Gastrocnemius medialis (tissue), 4 donors: ENCODE measurements around the gene AP3B1. TPM values are rescaled to one million over a fixed set of nuclear protein-coding genes. Genes with fewer than 3 reads are reported as not detected.

Experiments
- ATAC-seq, 2 donors: fragments of 150-250 bp; one replicate each; pipeline ENCODE4 v1.9.1; 2016
- DNase-seq, 2 donors: peaks; one replicate each; pipeline ENCODE4 v3.0.0-alpha.2; 2019
- H3K27ac ChIP-seq, 4 donors: fragments of 200-600 bp; sonication (generic); 1 replicate in 1 of 4; 2 replicates in 3 of 4; pipeline ENCODE4 v1.5.1; 2016 to 2018; ENCODE audit warnings: mild to moderate bottlenecking in 2 of 4, moderate library complexity in 1 of 4
- H3K27me3 ChIP-seq, 3 donors: fragments of 200-600 bp; sonication (generic) in 2 of 3; 1 replicate in 1 of 3; 2 replicates in 2 of 3; pipeline versions ENCODE4 v1.5.1 to v1.6.0; 2016 to 2019; ENCODE audit warnings: mild to moderate bottlenecking in 1 of 3, moderate library complexity in 1 of 3
- H3K36me3 ChIP-seq, 2 donors: fragments of 200-600 bp; sonication (generic) in 1 of 2; one replicate each; pipeline ENCODE4 v1.5.1; 2017 to 2018
- H3K4me1 ChIP-seq, 2 donors: fragments of 200-600 bp; sonication (generic) in 1 of 2; one replicate each; pipeline ENCODE4 v1.5.1; 2016 to 2017; ENCODE audit warnings: mild to moderate bottlenecking in 2 of 2
- H3K4me3 ChIP-seq, 4 donors: fragments of 200-600 bp; sonication (generic) in 3 of 4; 1 replicate in 1 of 4; 2 replicates in 3 of 4; pipeline ENCODE4 v1.5.1; 2016 to 2019; ENCODE audit warnings: mild to moderate bottlenecking in 2 of 4
- H3K9me3 ChIP-seq, 3 donors: fragments of 200-600 bp; sonication (generic) in 2 of 3; 1 replicate in 1 of 3; 2 replicates in 2 of 3; pipeline ENCODE4 v1.5.1; 2016 to 2019
- POLR2A ChIP-seq, 2 donors: fragments of 450-650 bp; IDR thresholded peaks; one replicate each; pipeline ENCODE4 v1.6.1; 2017; ENCODE audit warnings: antibody characterized with exemption in 2 of 2, mild to moderate bottlenecking in 2 of 2, moderate library complexity in 2 of 2
- in situ Hi-C, 4 donors: fragments of 200-750 bp; cut with MboI; loops; one replicate each; pipeline versions ENCODE4 v1.15.0 to v1.8.0; 2017; ENCODE audit warnings: low sequenced_read_pairs in 4 of 4
- intact Hi-C: fragments of 100-400 bp; cut with DNase I; formaldehyde crosslinking; loops from one replicate; pipeline ENCODE4 v1.15.1; 2023; ENCODE audit warnings: low total_unique reads
- total RNA-seq, 4 donors: library from RNA; depleted of rRNA; stranded (reverse); fragments of >200 nt; gene quantifications; one replicate each; pipeline versions ENCODE4 v1.1.0 to v1.2.3, GENCODE V29; 2016
- TF ChIP-seq, protein P1 (sequence below), 5 experiments: fragments of 450-650 bp in 3 of 5; fragments of 200-600 bp in 2 of 5; sonication (generic) in 2 of 5; IDR thresholded peaks in 4 of 5; conservative IDR thresholded peaks in 1 of 5; 1 replicate in 4 of 5; 2 replicates in 1 of 5; pipeline ENCODE4 v1.5.1; 2016 to 2019; ENCODE audit warnings: antibody characterized with exemption in 5 of 5, mild to moderate bottlenecking in 3 of 5, moderate library complexity in 3 of 5

AP3B1 gene
- total RNA-seq, 4 donors from 2014 or later: 17.9 to 26.0 (median 22.6) TPM

DNA sequence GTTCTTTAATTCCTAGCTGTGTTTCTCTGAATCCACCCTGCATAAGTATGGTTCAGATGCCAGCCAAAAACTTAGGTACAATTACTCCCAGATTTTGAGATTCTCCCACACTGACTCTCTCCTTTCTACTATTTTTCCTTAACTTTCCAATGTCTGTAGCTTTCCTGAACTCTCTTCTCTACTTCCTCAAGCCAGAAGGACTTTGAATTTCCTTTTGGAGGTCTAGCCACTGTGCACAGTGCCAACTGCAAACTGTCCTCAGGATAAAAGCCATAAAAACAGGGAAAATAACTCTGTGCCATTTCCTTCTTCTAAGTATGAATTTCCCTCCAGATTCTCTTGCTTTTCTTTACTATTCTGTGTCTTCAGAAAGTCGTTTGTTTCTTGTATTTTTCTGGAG is 157.2 kb downstream of the AP3B1 start:
- Histone ChIP-seq H3K4me3 (no peak overlapping the region), H3K27ac (no peak overlapping the region), H3K4me1 (no peaks in the 10 kb centered on the region), H3K36me3 (no peaks in the 10 kb centered on the region), H3K27me3 (no peaks in the 10 kb centered on the region), H3K9me3 (no peaks in the 10 kb centered on the region)
- ATAC-seq (no peak), DNase-seq (no peak)
- in situ Hi-C loops (no loop called here), intact Hi-C loops (no loop called here)
- no peak for TF ChIP-seq POLR2A (IDR thresholded peaks at IDR 0.05)
- TF ChIP-seq, protein P1, sequence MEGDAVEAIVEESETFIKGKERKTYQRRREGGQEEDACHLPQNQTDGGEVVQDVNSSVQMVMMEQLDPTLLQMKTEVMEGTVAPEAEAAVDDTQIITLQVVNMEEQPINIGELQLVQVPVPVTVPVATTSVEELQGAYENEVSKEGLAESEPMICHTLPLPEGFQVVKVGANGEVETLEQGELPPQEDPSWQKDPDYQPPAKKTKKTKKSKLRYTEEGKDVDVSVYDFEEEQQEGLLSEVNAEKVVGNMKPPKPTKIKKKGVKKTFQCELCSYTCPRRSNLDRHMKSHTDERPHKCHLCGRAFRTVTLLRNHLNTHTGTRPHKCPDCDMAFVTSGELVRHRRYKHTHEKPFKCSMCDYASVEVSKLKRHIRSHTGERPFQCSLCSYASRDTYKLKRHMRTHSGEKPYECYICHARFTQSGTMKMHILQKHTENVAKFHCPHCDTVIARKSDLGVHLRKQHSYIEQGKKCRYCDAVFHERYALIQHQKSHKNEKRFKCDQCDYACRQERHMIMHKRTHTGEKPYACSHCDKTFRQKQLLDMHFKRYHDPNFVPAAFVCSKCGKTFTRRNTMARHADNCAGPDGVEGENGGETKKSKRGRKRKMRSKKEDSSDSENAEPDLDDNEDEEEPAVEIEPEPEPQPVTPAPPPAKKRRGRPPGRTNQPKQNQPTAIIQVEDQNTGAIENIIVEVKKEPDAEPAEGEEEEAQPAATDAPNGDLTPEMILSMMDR (IDR thresholded peaks at IDR 0.05 in 4 of 5, conservative IDR thresholded peaks at IDR 0.05 in 1 of 5): no peak

DNA sequence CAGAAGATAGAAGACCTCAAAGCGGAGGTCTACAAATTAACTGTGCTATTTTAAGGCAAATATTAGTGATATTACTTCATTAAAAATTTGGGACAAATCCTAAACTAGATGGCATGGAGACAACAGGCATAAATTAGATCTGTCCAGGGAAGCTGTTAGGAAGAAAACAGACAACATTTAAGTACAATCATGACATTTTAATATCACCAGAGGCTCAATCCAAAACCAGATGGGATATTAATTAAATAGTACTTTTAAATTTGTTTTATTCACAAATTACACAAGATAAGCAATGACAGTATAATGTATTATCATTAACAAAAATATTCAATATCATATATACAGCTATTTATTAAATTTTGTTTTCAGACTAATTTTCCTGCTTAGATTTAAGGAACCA is 161.1 kb downstream of the AP3B1 start:
- Histone ChIP-seq H3K9me3 (no peaks in the 10 kb centered on the region), H3K36me3 (no peaks in the 10 kb centered on the region), H3K4me1 (no peaks in the 10 kb centered on the region), H3K4me3 (no peak overlapping the region), H3K27ac (no peak overlapping the region), H3K27me3 (no peaks in the 10 kb centered on the region)
- ATAC-seq (no peak), DNase-seq (no peak)
- intact Hi-C loops: no loop called here
- in situ Hi-C loops: no loop called here
- no peak for TF ChIP-seq POLR2A (IDR thresholded peaks at IDR 0.05)
- TF ChIP-seq, protein P1 (IDR thresholded peaks at IDR 0.05 in 4 of 5, conservative IDR thresholded peaks at IDR 0.05 in 1 of 5): no peak

DNA sequence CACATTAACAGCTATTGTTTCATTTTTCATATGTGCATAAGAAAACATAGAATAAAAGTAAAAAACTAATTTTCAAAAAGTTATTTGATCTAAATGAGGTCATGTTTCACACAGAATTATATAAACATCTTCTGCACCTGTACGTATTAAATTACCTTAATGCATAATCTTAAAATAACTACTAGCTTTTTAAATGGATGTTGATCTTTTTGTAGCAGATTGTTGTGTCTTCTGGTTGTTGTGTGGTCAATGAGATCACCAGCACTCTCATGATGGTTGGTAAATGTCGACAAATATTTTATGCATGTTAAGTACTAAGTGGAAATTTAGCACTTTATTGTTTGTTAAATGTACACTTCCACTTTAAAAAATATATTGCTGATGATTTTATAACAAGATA is 162.0 kb downstream of the AP3B1 start:
- intact Hi-C loops: no loop called here
- H3K36me3 ChIP-seq: no peaks in the 10 kb centered on the region
- no peak for TF ChIP-seq POLR2A (IDR thresholded peaks at IDR 0.05)
- TF ChIP-seq, protein P1 (IDR thresholded peaks at IDR 0.05 in 4 of 5, conservative IDR thresholded peaks at IDR 0.05 in 1 of 5): no peak

DNA sequence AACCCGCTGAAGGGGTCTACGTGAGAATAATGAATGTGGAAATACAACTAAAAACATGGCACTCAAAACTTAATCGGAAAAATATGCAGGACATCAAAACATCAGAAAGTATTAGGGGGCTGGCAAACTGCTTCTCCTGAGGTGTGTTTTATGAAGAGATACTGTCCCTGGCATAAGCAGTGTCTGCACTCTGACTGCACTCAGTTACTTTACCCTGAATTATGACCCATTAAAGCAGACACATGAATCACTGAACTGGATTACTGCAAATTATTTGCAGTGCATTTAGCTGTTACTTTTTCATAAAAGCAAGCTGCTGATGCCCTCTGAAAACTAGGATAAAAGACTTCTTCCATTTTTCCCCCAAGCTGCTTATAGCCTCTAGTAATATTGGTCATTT is 164.9 kb downstream of the AP3B1 start:
- Histone ChIP-seq H3K4me1 (no peaks in the 10 kb centered on the region), H3K27me3 (no peaks in the 10 kb centered on the region), H3K9me3 (no peaks in the 10 kb centered on the region), H3K4me3 (no peak overlapping the region), H3K27ac (no peak overlapping the region), H3K36me3 (no peaks in the 10 kb centered on the region)
- intact Hi-C loops: no loop called here
- no peak for ATAC-seq
- in situ Hi-C loops: no loop called here
- no peak for DNase-seq
- TF ChIP-seq POLR2A (IDR thresholded peaks at IDR 0.05): no peak
- TF ChIP-seq, protein P1 (IDR thresholded peaks at IDR 0.05 in 4 of 5, conservative IDR thresholded peaks at IDR 0.05 in 1 of 5): no peak

More for the DNA sequence above, 162.0 kb downstream of the AP3B1 start:
- Histone ChIP-seq H3K4me1 (no peaks in the 10 kb centered on the region), H3K27ac (no peak overlapping the region), H3K27me3 (no peaks in the 10 kb centered on the region), H3K4me3 (no peak overlapping the region), H3K9me3 (no peaks in the 10 kb centered on the region)
- DNase-seq: no peak
- in situ Hi-C loops: no loop called here
- no peak for ATAC-seq

DNA sequence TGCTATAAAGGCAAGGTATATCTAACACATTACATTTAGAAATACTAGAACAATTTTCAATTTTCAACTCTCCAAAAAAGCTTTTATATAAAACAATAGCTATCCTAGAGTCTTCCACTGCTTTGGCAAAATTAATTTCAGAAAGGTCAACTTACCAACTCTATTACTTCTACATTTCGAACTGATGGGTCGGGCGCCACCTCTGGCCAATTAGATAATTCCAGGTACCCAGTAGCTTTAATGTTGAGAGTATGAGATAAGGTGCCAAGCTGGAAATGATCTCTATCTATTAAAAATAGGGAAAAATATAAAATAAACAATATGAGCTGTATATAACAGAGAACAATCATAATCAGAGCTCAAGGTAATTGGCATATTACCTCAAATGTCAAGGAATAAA is 166.6 kb downstream of the AP3B1 start:
- DNase-seq: no peak
- Histone ChIP-seq H3K27me3 (no peaks in the 10 kb centered on the region), H3K36me3 (no peaks in the 10 kb centered on the region), H3K4me1 (no peaks in the 10 kb centered on the region), H3K27ac (no peak overlapping the region), H3K4me3 (no peak overlapping the region), H3K9me3 (no peaks in the 10 kb centered on the region)
- ATAC-seq: no peak
- intact Hi-C loops: no loop called here
- in situ Hi-C loops: no loop called here
- TF ChIP-seq, protein P1 (IDR thresholded peaks at IDR 0.05 in 4 of 5, conservative IDR thresholded peaks at IDR 0.05 in 1 of 5): no peak
- no peak for TF ChIP-seq POLR2A (IDR thresholded peaks at IDR 0.05)
